Measurements from ENCODE around the gene LRRC4B.

DNA sequence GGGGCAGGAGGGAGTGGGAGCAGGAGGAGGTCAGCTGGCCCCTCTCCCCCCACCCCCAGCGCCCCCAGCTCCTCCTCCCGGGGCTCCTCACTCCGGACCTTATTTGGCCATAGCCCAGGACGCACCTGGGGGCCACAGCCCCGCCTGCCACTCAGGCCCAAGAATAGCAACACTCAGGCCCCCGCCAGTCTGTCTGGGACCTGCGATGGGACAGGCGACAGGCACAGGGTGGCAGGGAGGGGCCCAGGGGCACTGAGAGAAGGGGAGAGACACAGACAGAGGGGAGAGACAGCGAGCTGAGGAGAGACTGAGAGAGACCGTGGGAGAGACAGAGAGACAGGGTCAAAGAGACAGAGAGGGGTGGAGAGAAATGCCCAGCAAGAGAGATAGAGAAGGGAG lies 67.5 kb downstream of the LRRC4B start:
- TF ChIP-seq, protein P1, sequence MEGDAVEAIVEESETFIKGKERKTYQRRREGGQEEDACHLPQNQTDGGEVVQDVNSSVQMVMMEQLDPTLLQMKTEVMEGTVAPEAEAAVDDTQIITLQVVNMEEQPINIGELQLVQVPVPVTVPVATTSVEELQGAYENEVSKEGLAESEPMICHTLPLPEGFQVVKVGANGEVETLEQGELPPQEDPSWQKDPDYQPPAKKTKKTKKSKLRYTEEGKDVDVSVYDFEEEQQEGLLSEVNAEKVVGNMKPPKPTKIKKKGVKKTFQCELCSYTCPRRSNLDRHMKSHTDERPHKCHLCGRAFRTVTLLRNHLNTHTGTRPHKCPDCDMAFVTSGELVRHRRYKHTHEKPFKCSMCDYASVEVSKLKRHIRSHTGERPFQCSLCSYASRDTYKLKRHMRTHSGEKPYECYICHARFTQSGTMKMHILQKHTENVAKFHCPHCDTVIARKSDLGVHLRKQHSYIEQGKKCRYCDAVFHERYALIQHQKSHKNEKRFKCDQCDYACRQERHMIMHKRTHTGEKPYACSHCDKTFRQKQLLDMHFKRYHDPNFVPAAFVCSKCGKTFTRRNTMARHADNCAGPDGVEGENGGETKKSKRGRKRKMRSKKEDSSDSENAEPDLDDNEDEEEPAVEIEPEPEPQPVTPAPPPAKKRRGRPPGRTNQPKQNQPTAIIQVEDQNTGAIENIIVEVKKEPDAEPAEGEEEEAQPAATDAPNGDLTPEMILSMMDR (IDR thresholded peaks at IDR 0.05), result no peak
- TF ChIP-seq POLR2AphosphoS5 (IDR thresholded peaks at IDR 0.05) (no peak), EP300 (IDR thresholded peaks at IDR 0.05) (no peak)
